NCI-H2107 treated with DMSO at 0.1 percent for 48 hours (cell line): Measurements from ENCODE around the gene RAF1.
A peak's percentile ranks its signal among the peaks of the same experiment; 100 is the strongest.
"Not testable (repeated sequence)": the region's sequence is repeated elsewhere in the genome, so short reads cannot be mapped to it uniquely, and the experiment has no call there.

ENCODE experiments used
- DNase-seq: peaks from one replicate; lab custom pipeline; 2025; ENCODE audit not compliant: unreplicated experiment; lab: John Stamatoyannopoulos, UW

RAF1 gene

DNA sequence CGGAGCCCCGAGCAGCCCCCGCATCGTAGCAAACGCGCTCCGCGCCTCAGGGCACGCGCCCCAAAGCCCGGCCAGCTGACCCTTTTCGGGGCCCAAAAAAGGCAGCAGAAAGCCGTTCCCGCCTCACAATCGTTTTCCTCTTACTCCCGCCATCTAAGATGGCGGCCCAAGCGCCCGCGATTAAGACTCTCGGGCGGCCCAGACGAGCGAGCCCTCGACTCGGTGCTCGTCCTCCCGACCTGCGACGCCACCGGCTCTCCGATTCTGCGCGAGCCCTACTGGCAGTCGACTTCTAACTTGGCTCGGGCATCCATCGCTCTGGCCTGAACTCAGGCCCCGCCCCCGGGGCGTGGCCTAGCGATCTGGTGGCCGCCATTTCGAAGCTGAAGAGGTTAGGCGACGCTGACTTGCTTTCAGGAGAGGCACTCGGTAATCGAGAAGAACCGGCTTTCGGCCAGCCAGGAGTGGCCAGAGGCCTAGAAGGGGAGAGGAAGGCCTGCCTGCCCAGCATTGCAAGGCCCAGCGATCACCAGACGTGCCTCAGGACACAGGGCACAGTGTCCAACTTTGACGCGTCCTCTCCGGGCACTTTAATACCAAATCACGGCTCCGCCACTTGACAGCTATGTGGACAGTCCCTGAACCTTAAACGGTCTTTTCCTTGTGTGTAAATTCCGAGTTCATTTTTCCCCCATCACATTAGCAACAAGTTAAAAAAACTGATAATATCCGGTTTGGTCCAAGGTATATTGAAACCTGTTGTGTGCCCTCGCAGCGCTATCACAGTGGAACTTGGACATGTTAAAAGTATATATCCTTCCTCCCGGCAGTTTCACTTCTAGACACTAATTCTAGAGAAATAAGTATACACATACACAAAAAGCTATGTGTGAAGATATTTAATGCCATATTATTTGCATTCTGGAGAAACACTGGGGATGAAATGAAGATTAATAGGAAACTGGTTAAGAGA is at the start of gene RAF1:
TSS of gene RAF1 (minus strand) at position 182 of the 973 bp plus-strand sequence. CDS start 45,396 bp downstream, outside the sequence.
- peak; percentile 85 for DNase-seq

DNA sequence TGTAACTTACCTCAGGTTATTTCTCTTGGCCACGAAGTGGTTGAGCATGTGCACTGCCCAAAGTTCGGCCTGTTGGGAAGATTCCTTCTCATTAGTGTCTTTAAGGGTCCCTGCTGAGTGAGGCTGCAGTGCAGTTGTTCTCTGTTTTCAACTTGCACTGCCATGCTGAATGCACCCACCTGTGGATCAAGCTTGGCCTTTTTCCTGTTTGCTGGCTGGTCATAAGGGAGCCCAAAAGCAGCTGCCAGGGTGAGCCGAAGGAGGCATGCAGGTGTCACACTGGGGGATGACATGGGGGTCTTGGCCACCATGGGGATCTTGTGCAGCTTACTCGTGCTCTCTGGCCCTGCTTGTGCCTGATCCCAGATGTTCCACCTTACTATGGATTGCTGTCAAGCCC is 46.1 kb upstream of the RAF1 start:
- no peak for DNase-seq

DNA sequence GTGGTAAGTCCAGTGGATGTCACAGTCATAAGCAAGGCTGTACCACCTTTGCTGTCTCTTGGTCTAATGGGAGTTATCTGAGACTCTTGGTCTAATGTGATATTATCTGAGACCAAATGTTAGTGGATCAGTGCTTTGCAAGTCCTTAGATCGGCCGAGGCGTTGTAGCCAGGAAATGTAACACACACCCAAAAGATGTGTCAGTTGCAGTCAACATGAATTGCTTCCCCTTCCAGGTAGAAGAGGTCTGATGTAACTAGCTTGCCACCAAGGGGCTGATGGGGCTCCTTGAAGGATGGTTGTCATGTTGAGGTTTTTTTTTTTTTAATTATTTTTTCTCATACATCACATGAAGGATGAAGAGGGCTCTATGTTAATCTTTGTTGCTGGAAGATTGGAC is 45.4 kb upstream of the RAF1 start:
- no peak for DNase-seq

DNA sequence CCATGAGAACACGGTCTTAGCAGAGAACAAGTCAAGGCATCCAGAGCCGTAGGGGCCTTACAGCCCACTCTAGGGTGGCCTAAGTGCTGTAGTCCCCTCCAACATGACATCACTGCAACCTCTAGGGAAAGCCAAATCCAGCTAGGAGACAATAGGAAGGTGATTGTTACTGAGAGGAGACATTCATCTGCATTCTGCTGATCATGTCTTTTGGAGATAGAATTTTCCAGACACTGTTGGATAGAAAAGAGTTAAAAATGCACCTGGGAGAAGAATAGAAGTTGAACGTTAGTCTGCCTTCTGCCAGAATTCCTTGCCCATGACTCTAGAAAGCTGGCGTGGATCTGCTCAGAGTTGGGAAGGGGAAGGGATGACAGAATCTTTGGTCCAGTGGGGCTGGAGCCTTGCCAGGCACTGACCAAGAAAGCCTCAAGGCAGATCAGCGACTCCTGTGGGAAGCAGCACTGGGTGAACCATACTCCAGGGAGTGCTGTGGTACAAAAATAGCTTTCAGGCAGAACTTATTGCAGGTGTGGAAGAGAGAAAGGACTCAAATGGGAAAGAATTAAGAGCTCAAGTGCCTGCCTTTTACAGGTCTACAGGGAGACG is 44.8 kb upstream of the RAF1 start:
- DNase-seq: no peak

DNA sequence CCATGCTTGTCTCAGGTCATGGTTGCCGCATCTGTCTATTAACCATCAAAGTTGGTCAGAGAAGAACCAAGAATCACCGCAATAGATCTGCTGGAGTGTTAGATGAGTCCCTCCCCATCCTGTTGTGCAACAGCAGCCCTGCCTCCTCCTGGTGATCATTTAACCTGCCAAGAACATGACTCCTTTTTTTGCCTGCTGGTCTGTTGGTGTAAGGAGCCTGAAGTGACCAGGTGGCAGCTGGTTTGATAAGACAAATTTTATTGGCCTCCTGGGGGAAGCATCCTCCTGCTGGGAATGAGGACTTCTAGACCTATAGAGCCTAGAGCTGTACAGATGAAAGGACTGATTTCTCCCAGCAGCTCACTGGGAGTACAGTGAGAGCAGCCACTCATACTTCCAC is 43.5 kb upstream of the RAF1 start:
- peak; percentile 8 for DNase-seq

DNA sequence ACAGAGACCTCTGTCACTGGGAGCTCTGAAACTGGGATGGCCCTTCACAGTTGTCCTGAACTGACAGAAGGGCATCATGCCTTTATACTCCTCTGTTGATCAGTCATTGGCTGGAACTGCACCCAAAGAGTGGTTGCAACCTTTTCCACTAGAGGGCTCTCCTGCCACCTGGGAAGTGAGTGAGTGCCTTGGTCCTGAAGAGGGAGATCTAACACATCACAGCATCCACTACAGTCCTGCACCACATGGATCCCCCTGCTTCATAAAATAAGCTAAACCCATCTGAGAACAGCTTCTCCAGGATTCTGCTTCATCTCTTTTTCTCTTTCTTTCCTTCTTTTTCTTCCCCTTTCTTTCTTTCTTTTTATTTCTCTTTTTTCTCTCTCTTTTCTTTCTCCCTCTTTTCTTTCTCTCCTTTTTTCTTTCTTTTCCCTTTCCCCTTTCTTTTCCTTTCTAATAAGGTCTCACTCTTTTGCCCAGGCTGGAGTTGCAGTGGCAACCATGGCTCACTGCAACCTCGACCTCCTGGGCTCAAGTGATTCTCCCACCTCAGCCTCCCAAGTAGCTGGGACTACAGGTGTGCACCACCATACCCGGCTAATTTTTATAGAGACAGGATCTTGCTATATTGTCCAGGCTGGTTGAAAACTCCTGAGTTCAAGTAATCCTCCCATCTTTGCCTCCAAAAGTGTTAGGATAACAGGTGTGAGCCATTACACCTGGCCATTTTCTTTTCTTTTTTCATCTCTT is 42.8 kb upstream of the RAF1 start:
- DNase-seq: peak; percentile 69

DNA sequence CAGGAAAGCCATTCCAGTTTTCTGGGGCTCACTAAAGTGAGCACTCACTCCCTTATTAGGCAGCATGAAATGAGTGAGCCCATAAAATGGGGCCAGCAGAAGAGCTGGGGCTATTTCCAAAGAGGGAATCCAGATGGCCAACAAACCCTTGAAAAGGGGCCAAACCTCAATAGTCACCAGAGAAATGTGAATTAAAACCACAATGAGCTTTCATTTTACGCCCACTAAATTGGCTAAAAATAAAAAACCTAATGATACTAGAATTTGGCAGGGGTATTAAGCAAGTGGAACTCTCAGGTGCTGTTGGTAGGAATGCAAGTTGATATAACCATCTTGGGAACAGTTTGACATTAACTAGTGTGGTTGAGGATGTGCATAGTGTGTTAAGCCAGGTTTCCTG is 42.1 kb upstream of the RAF1 start:
- no peak for DNase-seq

DNA sequence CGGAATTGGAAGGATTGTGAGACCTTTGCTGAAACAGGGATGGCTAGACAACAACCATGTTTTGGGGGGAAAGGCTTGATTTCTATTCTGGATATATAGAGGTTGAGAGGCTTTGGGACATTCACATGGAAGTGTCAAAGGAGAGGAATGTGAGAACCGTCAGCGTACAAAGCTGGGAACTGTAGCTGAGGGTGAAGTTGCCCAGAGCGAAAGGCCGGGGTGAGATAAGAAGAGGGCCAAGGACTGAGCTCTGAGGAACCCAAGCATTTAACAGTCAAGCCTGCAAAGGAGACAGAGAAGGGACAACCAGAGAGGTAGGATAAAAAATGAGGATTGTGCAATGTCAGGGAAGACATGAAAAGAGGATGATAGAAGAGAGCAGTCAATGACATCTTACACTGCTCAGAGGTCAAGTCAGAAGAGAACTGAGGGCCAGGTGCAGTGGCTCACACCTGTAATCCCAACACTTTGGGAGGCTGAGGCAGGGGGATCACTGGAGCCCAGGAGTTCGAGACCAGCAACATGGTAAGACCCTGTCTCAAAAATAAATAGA is 41.5 kb upstream of the RAF1 start:
- no peak for DNase-seq

DNA sequence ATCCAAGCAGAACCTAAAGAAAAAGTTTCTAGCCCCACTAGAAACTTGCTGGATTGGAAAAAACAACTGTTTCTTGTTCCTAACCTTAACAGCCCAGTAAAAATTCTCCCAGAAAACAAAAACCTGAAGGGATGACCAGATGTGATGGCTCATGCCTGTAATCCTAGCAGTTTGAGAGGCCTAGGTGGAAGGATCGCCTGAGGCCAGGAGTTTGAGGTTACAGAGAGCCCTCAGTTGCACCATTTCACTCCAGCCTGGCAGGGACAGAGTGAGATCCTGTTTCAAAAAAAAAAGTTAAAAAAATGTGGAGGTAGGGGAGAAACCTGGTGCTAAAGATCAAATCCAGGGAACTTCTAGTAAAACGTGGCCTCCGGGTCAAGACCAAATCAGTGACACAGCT is 38.6 kb upstream of the RAF1 start:
- DNase-seq: no peak

DNA sequence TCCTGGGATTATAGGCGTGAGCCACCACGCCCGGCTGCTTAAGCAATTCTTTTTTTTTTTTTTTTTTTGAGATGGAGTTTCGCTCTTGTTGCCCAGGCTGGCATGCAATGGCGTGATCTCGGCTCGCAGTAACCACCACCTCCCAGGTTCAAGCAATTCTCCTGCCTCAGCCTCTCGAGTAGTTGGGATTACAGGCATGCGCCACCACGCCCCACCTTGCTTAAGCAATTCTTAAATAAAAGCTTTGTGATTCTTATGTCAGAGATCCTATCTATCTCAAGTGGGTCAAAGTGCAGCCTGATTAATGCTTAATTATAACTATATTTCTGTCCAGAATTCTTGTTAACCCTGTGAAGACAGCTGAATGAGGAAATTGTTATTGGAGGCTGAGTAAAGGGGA is 37.7 kb upstream of the RAF1 start:
- DNase-seq: not testable (repeated sequence)

DNA sequence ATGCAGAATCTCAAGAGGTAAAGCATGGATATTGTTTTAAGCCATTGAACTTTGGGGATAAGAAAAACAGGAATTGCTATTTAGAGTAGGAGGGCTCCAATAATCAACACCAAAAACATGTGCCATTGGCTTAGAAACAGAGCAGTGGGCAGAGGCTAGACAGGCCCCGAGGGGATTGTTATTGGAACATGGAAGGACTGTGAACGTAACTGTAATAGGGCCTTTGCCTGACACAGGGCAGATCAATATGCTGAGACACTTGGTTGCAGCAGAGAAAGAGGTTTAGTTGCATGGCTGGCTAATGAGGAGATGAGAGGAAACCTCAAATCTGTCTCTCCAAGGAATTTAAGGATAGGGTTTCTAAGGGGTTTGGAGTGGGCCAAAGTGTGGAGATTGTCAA is 36.9 kb upstream of the RAF1 start:
- no peak for DNase-seq

DNA sequence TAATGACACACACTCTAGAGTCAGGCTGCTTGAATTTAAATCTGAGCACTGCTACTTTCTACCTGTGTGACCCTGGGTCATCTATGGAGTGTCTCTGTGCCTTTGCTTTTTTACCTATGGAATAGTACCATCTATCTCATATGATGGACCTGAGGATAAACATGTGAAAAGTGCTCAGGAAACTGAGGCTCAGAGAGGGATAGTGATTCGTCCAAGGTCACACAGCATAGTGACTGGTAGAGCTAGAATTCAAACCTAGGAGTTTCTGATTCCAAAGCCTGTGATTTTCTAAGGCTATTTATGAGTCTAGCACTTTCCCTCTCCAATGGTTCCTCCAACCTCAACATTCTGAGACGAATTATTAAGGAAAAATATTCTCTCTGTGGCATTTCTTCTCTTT is 32.0 kb upstream of the RAF1 start:
- DNase-seq: no peak

DNA sequence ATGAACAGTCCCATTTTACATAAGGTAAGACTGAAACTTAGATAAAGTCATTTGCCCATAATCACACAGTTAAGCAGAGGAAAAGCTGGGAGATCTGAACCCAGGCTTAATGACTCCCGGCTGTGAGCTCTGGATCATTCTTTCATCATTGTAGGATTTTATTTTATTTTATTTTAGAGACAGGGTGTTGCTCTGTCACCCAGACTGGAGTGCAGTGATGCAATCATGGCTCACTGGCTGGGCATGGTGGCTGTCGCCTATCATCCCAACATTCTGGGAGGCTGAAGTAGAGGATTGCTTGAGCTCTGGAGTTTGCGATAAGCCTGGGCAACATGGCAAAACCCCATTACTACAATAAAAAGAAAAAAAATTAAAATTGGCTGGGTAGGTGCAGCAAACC is 31.2 kb upstream of the RAF1 start:
- DNase-seq: no peak

DNA sequence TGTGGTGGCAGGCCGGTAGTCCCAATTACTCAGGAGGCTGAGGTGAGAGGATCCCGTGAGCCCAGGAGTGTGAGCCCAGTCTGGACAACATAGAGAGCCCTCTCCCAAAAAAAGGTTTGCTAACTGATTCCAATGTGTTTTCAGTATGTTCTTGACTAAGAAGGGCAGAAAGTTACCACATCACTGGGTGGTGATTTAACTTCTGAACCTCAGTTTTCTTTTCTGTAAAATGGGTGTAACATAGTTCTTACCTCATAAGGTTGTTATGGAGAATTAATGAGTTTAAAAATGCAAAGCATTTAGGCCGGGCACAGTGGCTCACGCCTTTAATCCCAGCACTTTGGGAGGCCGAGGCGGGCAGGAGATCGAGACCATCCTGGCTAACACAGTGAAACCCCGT is 28.5 kb upstream of the RAF1 start:
- DNase-seq: no peak

DNA sequence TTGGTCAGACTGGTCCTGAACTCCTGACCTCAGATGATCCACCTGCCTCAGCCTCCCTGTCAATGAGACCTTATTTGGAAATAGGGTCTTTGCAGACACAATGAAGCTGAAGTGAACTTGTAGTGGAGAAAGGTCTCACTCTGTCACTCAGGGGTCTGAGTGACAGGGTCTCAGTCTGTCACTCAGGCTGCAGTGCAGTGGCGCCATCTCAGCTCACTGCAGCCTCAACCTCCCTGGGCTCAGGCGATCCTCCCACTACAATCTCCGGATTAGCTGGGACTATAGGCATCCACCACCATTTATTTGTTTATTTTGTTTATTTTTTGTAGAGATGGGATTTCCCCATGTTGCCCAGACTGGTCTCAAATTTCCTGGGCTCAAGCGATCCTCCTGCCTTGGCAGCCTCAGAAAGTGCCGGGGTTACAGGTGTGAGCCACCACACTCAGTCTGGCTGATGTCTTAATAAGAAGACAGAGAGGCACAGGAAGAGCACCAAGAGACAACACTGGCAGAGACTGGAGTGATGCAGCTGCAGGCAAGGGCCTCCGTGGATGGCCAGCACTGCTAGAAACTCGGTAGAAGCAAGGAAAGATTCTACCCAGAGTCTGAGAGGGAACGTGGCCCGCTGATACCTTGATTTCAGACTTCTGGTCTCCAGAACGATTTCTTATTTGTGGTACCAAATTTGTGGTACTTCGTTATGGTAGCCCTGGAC is 26.2 kb upstream of the RAF1 start:
- no peak for DNase-seq

DNA sequence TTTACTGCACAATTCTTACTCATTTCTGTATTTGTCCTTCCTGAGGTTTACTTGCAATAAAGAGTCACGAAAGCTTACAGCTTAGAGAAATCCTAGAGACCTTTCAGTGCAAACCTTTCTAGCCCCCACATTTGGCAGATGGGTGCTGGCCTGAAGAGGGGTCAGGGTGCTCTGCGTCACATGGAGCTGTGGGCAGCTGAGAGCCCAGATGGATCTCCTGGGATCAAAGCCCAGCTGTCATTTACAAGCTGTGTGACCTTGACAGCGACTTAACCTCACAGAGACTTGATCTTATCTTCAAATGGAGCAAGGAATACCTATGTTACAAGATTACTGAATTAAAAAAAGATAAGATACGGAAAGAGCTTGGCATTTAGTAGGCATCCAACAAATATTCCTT is 24.0 kb upstream of the RAF1 start:
- no peak for DNase-seq

DNA sequence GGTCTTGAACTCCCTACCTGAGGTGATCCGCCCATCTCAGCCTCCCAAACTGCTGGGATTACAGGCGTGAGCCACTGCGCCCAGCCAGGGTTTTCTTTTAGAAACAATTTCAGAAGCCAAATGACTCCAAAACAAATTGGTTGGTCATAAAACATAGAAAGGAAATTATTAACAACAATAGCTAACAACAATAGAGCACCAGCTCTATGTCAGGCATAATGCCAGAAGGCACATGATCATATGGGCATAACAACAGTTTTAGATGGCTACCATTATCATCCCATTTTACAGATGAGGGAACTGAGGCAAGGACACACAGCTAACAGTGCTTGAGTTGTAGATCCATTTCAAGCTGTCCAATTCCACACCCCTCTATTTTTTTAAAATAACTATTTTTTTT is 22.2 kb upstream of the RAF1 start:
- DNase-seq: no peak

DNA sequence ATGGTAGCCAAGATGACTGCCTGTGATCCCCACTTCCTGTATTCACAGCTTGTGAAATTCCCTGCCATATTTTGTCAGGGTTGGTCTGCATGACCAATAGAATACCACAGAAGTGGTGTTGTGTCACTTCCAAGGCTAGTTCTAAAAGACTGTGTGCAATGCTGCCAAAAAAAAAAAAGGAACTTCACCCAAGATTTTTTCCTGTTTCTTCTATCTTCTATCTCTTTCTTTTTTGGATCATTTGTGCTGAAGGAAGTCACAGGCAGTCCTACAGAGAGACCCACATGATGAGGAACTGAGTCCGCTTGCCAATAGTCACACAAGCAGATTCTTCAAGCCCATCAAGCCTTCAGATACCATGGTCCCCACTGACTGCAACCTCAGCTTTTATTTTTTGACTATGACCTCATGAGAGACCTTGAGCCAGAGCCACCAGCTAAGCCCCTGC is 18.1 kb upstream of the RAF1 start:
- DNase-seq: no peak

DNA sequence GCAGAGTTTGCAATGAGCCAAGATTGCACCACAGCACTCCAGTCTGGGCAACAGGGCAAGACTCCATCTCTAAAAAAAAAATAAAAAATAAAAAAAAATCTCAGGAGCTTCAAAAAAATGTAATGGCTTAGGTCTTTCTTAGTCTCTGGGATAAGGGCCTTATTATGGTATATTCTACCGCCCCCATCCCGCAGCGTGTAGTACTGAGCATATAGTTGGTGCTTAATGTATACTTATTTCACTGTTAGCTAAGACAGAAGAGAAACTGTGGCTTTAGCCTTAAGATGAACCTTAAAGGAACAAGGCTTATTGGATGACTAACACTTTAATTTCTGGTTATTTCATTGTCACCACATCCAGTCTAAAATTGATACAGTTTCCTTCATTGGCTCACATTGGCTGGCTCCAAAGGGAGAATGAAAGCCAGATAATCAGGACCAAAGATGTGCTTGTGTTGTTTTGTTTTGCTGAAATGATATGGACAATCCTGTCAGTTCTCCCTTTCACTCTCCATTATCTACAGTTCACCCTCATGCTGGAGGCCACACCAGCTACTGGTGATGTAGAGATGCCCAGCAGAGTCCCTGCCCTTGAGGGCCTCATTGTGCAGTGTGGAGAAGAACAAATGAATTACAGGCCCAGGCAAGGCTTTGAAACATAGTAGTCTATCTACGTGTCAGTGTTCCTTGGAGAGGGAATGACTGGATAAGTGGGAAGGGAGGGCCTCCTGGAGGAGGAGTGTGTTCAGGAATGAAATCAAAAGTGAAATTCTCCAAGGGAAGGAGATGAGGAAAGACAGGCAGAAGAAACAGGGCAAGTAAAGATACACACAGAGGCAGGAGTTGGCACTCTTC is 17.4 kb upstream of the RAF1 start:
- no peak for DNase-seq

DNA sequence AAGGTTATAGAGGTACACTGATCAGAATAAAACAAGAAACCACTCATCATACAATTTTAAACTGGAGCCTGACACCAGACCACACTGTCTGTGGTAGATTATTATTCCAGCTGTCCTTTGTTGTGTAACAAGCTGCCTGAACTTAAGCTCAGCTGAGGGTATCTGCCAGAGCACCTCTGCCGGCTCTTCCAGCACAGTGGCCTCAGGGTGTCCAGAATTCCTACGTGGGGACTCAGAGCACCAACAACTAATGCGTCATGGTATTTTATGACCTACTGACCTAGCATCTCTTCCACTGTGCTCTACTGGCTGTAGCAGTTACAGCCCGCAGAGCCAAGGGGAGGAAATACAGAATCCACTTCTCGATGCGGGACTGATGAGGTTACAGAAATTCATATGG is 15.6 kb upstream of the RAF1 start:
- DNase-seq: no peak
